Skeletal muscle tissue (tissue), 4 donors: ENCODE data around the gene SLCO1A2. TPM values are rescaled to one million over a fixed set of nuclear protein-coding genes. Genes with fewer than 3 reads are reported as not detected.

Experiments used
- H3K27ac ChIP-seq: one replicate; pipeline ENCODE4 v1.7.0; 2013; ENCODE audit warnings: mild to moderate bottlenecking, low read depth, low read length, inconsistent platforms
- H3K27me3 ChIP-seq, 3 donors: one replicate each; pipeline ENCODE4 v1.7.0; 2013; ENCODE audit warnings: low read length in 3 of 3; ENCODE audit not compliant: control insufficient read depth in 3 of 3, insufficient read depth in 3 of 3
- H3K36me3 ChIP-seq, 3 donors: one replicate each; pipeline ENCODE4 v1.7.0; 2013; ENCODE audit warnings: low read length in 3 of 3; ENCODE audit not compliant: control insufficient read depth in 3 of 3, insufficient read depth in 3 of 3
- H3K4me1 ChIP-seq, 3 donors: one replicate each; pipeline ENCODE4 v1.7.0; 2013; ENCODE audit warnings: low read length in 3 of 3, mild to moderate bottlenecking in 3 of 3; ENCODE audit not compliant: control insufficient read depth in 3 of 3, insufficient read depth in 3 of 3
- H3K4me3 ChIP-seq, 3 donors: one replicate each; pipeline ENCODE4 v1.7.0; 2013; ENCODE audit warnings: low read length in 3 of 3
- H3K9ac ChIP-seq, 3 donors: one replicate each; pipeline ENCODE4 v1.7.0; 2013; ENCODE audit warnings: low read length in 3 of 3, mild to moderate bottlenecking in 3 of 3, moderate library complexity in 2 of 3, low read depth in 1 of 3
- H3K9me3 ChIP-seq, 3 donors: one replicate each; pipeline ENCODE4 v1.7.0; 2013; ENCODE audit warnings: low read length in 3 of 3; ENCODE audit not compliant: control insufficient read depth in 3 of 3
- total RNA-seq: library from RNA; depleted of rRNA; stranded (reverse); fragments of >200 nt; gene quantifications from one replicate; pipeline ENCODE4 v1.2.3, GENCODE V29; 2014
- donor health status: Osteomylitis.

Gene SLCO1A2
- total RNA-seq, 1 donor from 2014 or later = not detected

- Histone ChIP-seq H3K36me3 (no peaks in the 10 kb centered on the region), H3K9me3 (no peaks in the 10 kb centered on the region), H3K27ac (no peak overlapping the region), H3K9ac (no peak overlapping the region), H3K4me3 (no peak overlapping the region), H3K4me1 (no peaks in the 10 kb centered on the region), H3K27me3 (no peaks in the 10 kb centered on the region)
These were observed 112.9 kb downstream of the SLCO1A2 start for GRCh38 chr12:21221778-21222177.

GRCh38 chr12:21221072-21221471 lies 113.6 kb downstream of the SLCO1A2 start:
- Histone ChIP-seq H3K27me3 (no peaks in the 10 kb centered on the region), H3K4me1 (no peaks in the 10 kb centered on the region), H3K9ac (no peak overlapping the region), H3K4me3 (no peak overlapping the region), H3K27ac (no peak overlapping the region), H3K9me3 (no peaks in the 10 kb centered on the region), H3K36me3 (no peaks in the 10 kb centered on the region)

DNA sequence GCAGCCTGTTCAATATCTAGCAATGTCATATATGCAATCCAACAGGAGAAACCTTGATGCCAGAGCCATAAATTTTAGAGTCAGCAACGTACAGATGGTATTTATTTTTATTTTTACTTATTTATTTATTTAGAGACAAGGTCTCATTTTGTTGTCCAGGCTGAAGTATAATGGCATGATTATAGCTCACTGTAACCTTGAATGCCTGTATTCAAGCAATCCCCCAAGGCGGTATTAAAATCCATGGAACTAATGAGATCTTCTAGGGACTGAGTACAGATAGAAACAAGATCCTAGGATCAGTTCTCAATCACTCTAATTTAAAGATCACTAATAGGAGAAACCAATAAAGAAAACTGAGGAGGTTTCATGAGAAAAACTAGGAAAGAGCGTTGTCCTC lies 114.5 kb downstream of the SLCO1A2 start:
- H3K36me3 ChIP-seq = no peaks in the 10 kb centered on the region
- H3K4me3 ChIP-seq = no peak overlapping the region
- no peak overlapping the region for H3K27ac ChIP-seq
- H3K9me3 ChIP-seq = no peaks in the 10 kb centered on the region
- H3K9ac ChIP-seq = no peak overlapping the region
- no peaks in the 10 kb centered on the region for H3K4me1 ChIP-seq
- no peaks in the 10 kb centered on the region for H3K27me3 ChIP-seq

DNA sequence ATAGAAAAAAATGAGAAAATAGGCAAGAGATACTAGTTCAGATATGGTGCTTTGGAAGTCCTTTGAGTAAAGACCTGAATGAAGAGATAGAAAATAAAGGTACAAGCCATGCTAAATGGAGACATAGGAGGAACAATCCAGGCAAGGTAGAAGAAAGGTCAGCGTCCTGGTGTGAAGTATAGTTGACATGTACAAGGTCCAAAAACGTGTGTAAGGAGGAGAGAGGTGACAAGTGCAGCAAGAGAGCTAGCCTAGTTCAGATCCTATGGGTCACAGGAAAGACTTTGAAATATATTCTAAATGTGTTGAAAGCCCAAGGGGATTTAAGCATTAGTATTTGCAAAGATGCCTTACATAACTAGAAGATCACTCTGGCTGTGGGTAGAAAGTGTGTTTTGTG lies 115.5 kb downstream of the SLCO1A2 start:
- Histone ChIP-seq H3K9ac (no peak overlapping the region), H3K4me3 (no peak overlapping the region), H3K27me3 (no peaks in the 10 kb centered on the region), H3K27ac (no peak overlapping the region), H3K4me1 (no peaks in the 10 kb centered on the region), H3K9me3 (no peaks in the 10 kb centered on the region), H3K36me3 (no peaks in the 10 kb centered on the region)

Other genes starting within 250 kb of the SLCO1A2 start
- not detected for gene SLCO1B1, start 203.7 kb downstream of the SLCO1A2 start, total RNA-seq
- not detected for gene IAPP, start 38.0 kb upstream of the SLCO1A2 start, total RNA-seq
- gene PYROXD1, start 102.7 kb upstream of the SLCO1A2 start, total RNA-seq = 8.4 TPM
- gene RECQL, start 166.7 kb upstream of the SLCO1A2 start, total RNA-seq = 32.4 TPM
- 27.1 TPM for gene GOLT1B, start 166.9 kb upstream of the SLCO1A2 start, total RNA-seq
- gene SPX, start 191.4 kb upstream of the SLCO1A2 start, total RNA-seq = 7.8 TPM